HG02938 (cell line): ENCODE data around the gene OR4D11.
"Not testable (repeated sequence)": the region's sequence is repeated elsewhere in the genome, so short reads cannot be mapped to it uniquely, and the experiment has no call there.

Source experiments
- ATAC-seq: cut with Tn5 transposase; IDR thresholded peaks from one replicate; pipeline ENCODE4 v1.9.1; 2021; ENCODE audit warnings: mild to moderate bottlenecking, moderate library complexity; ENCODE audit not compliant: unreplicated experiment

OR4D11 gene

GRCh38 chr11:59547605-59548308, 44.4 kb downstream of the OR4D11 start:
- ATAC-seq: not testable (repeated sequence)

DNA sequence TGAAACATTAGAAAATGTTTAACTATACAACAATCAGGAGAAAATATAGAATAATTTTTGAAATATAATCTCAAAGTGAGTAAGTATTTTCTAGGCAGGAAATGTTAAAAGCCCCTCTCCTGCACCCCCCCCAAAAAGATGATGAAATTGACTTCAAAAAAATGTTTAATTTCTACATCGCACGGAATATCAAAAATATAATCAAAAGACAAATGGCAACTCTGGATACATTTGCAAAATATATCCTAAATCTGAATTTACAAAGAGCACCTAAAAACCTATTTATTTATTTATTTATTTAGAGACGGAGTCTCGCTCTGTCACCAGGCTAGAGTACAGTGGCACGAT, 44.9 kb downstream of the OR4D11 start:
- no peak for ATAC-seq

DNA sequence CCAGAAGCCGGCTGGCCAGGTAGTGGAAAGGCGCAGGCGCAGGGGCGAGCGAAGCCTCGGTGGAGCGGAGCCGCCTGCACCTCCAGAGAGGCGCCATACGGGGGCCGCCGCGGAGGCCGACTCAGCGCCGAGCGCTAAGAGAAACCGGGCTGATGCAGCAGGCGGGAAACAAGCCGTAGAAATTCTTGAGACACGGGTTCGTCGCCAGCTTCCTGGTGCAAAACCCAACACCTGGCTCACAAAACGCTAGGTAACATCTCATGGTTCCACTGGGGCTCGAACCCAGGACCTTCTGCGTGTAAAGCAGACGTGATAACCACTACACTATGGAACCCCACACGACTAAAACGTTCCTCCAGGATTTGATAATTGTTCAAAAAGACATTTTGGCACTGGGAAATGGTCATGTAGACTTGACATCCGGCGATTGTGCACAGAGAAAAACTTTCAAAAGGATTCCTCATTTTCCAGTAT, 47.0 kb downstream of the OR4D11 start:
- ATAC-seq: peak; percentile 84

DNA sequence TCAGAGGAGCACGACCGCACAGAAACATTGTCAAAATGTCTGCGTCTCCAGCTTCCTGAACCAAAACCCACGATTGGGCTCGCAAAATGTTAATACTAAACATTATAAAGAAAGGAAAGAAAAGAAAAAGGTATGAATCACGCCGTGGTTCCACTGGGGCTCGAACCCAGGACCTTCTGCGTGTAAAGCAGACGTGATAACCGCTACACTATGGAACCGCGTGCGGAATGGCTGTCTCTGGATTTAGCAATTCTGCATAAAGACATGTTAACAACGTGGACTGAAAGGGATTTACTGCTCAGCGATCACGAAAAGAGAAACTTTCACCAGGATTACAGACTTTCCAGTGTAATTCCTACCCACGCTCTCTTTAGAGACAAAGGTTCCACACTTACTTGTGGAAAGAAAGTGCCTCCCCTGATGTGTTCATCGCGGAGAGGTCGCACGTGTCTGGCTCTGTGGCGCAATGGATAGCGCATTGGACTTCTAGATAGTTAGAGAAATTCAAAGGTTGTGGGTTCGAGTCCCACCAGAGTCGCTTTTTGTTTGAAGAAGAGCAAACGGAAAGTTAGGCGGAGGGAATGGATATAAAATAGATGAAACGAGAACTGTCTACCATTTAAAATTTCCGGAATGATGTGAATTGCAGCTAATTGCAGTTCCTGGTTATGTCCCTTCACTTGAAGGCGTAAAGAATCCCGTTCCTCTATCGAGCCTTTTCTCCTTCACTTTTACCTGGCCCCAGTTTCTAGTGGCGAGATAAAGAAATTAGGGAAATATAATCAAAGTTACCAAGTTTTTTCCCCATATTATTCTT, 47.7 kb downstream of the OR4D11 start:
- ATAC-seq: peak; percentile 42

GRCh38 chr11:59551659-59552521, 48.5 kb downstream of the OR4D11 start:
- no peak for ATAC-seq

DNA sequence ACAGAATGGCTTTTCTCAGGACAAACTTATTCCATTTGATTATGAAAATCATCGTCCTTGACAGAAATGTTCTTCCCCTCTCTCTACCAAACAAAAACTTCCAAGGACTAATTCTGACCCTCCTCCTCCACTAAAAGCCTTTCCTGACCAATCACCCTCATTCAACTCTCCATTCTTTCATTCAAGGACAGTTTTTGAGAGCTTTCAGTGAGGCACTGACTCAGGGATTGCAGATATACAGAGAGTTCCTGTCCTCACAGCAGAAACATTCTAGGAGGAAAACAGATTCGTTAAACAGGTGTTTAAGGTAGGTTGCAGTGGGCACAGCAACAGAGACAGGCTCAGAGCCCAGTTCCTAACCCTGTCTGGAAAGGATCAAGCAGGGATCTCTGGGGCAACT, 49.5 kb downstream of the OR4D11 start:
- no peak for ATAC-seq

DNA sequence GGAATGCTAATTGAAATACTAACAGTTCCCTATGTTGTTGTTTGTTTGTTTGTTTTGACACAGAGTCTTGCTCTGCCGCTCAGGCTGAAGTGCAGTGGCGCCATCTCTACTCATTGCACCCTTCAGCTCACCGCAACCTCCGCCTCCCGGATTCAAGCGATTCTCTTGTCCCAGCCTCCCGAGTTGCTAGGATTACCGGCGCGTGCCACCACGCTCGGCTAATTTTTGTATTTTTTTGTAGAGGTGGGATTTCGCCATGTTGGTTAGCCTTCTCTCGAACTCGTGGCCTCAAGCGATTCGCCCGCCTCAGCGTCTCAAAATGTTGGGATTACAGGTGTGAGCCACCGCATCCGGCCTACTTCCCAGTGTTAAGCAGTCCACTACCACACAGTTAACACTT, 49.9 kb downstream of the OR4D11 start:
- ATAC-seq: no peak
